Parathyroid adenoma (tissue), 2 donors: ENCODE data around the gene METTL1.

Experiments
- H2AFZ ChIP-seq: fragments of 300-600 bp; sonication (generic); one replicate; pipeline ENCODE4 v1.7.0; 2017; ENCODE audit warnings: antibody characterized with exemption, mild to moderate bottlenecking
- H3K27ac ChIP-seq: fragments of 300-600 bp; sonication (generic); one replicate; pipeline ENCODE4 v1.7.0; 2017
- H3K27me3 ChIP-seq: fragments of 300-600 bp; sonication (generic); one replicate; pipeline ENCODE4 v1.7.0; 2017; ENCODE audit warnings: low read length; ENCODE audit not compliant: control insufficient read depth, insufficient read depth
- H3K36me3 ChIP-seq: fragments of 300-600 bp; sonication (generic); one replicate; pipeline ENCODE4 v1.7.0; 2017; ENCODE audit warnings: low read length; ENCODE audit not compliant: control insufficient read depth, insufficient read depth
- H3K4me1 ChIP-seq: fragments of 300-600 bp; sonication (generic); one replicate; pipeline ENCODE4 v1.7.0; 2017; ENCODE audit warnings: control low read depth
- H3K4me2 ChIP-seq: fragments of 300-600 bp; sonication (generic); one replicate; pipeline ENCODE4 v1.7.0; 2017; ENCODE audit warnings: low read length
- H3K4me3 ChIP-seq: fragments of 300-600 bp; sonication (generic); one replicate; pipeline ENCODE4 v1.7.0; 2017; ENCODE audit warnings: low read depth, low read length
- H3K79me2 ChIP-seq: fragments of 300-600 bp; sonication (generic); one replicate; pipeline ENCODE4 v1.7.0; 2017; ENCODE audit warnings: control low read depth
- H3K9ac ChIP-seq: fragments of 300-600 bp; sonication (generic); one replicate; pipeline ENCODE4 v1.7.0; 2017; ENCODE audit warnings: mild to moderate bottlenecking
- H3K9me3 ChIP-seq: fragments of 300-600 bp; sonication (generic); one replicate; pipeline ENCODE4 v1.7.0; 2017; ENCODE audit warnings: low read length; ENCODE audit not compliant: control insufficient read depth
- CTCF ChIP-seq: fragments of 300-600 bp; sonication (generic); IDR thresholded peaks from one replicate; pipeline ENCODE4 v1.7.0; 2017; ENCODE audit warnings: antibody characterized with exemption, mild to moderate bottlenecking
- donor health status: primary hyperparathyroidism.

Gene METTL1

GRCh38 chr12:57719777-57720605 lies 51.9 kb downstream of the METTL1 start:
- no peaks in the 10 kb centered on the region for H3K36me3 ChIP-seq
- H2AFZ ChIP-seq, result no peak overlapping the region
- no peak overlapping the region for H3K9ac ChIP-seq
- H3K4me3 ChIP-seq, result no peak overlapping the region
- H3K27ac ChIP-seq, result no peak overlapping the region
- H3K9me3 ChIP-seq, result no peaks in the 10 kb centered on the region
- no peaks in the 10 kb centered on the region for H3K27me3 ChIP-seq
- no peaks in the 10 kb centered on the region for H3K4me1 ChIP-seq
- TF ChIP-seq CTCF, result no peak
- H3K4me2 ChIP-seq, result no peak overlapping the region
- H3K79me2 ChIP-seq, result no peaks in the 10 kb centered on the region

GRCh38 chr12:57718641-57719528 lies 53.0 kb downstream of the METTL1 start:
- H3K4me3 ChIP-seq, result no peak overlapping the region
- H2AFZ ChIP-seq, result no peak overlapping the region
- no peaks in the 10 kb centered on the region for H3K79me2 ChIP-seq
- no peaks in the 10 kb centered on the region for H3K9me3 ChIP-seq
- no peaks in the 10 kb centered on the region for H3K36me3 ChIP-seq
- H3K9ac ChIP-seq, result no peak overlapping the region
- H3K27me3 ChIP-seq, result no peaks in the 10 kb centered on the region
- H3K4me1 ChIP-seq, result no peaks in the 10 kb centered on the region
- TF ChIP-seq CTCF, result no peak
- no peak overlapping the region for H3K4me2 ChIP-seq
- no peak overlapping the region for H3K27ac ChIP-seq
